GM19023 (cell line): ENCODE data around the gene GCNT2.
"Not testable (repeated sequence)": the region's sequence is repeated elsewhere in the genome, so short reads cannot be mapped to it uniquely, and the experiment has no call there.

ENCODE experiments used
- ATAC-seq: cut with Tn5 transposase; IDR thresholded peaks from one replicate; pipeline ENCODE4 v1.9.1; 2021; ENCODE audit warnings: mild to moderate bottlenecking, moderate library complexity; ENCODE audit not compliant: unreplicated experiment

Gene GCNT2

GRCh38 chr6:10521104-10521808, at the start of gene GCNT2:
GCNT2 (plus strand) TSS chr6:10521351; CDS start chr6:10528912, 7,561 bp downstream.
- ATAC-seq: peak; percentile 63

- no peak for ATAC-seq
Observed at GRCh38 chr6:10472634-10473033, 48.5 kb upstream of the GCNT2 start.

GRCh38 chr6:10478187-10479040, 42.7 kb upstream of the GCNT2 start:
- ATAC-seq: no peak

GRCh38 chr6:10479939-10480700, 41.0 kb upstream of the GCNT2 start:
- ATAC-seq: no peak

DNA sequence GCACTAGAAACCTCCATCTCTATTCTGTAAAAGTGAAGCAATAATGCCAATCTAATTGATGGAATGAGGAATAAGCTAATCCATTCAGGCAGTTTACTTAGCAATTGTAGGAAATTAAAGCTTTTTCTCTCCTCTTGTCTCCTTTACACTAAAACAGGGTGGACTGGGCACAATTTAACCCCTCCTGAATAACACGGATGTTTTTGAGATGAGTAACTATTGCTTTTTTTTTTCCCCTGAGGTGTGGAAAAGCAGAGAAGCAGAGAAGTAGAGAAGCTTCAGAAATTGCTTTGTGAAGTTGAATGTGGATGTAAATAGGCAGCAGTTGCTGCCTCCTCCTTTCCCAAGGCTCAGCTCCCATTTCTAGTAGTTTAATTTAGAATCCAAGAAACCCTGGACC, 40.0 kb upstream of the GCNT2 start:
- no peak for ATAC-seq

- ATAC-seq: no peak
Observed at GRCh38 chr6:10482636-10483257, 38.4 kb upstream of the GCNT2 start.

- no peak for ATAC-seq
Observed at GRCh38 chr6:10484912-10485311, 36.2 kb upstream of the GCNT2 start.

DNA sequence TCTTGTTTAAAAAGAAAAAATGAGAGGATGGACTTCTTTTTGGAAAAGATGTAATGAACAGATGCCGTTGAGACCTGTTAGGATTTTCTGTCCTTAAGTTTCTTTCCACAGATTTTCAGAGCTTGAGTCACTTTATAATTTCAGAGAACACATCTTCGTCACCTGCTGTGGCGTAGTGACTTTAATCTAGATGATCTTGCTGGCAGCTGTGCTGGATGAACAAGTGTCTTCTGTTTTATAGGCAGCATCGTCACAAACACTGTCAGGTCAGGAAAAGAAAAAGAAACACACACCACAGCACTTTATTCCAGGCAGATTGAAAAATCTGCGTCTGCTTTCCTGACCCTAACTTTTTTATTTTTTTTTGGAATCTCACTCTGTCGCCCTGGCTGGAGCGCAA, 35.7 kb upstream of the GCNT2 start:
- ATAC-seq: no peak

DNA sequence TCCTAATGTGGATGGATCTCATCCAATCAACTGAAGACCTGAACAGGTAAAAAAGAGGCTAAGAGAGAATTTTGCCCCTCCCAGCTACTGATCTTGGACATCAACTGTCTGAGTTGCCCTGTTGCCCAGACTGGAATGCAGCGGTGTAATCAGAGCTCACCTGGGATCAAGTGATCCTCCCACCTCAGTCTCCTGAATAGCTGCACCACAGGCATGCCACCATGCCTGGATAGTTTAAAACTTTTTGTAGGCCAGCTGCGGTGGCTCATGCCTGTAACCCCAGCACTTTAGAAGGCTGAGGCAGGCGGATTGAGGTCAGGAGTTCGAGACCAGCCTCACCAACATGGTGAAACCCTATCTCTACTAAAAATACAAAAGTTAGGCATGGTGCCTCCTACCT, 34.9 kb upstream of the GCNT2 start:
- ATAC-seq: no peak

DNA sequence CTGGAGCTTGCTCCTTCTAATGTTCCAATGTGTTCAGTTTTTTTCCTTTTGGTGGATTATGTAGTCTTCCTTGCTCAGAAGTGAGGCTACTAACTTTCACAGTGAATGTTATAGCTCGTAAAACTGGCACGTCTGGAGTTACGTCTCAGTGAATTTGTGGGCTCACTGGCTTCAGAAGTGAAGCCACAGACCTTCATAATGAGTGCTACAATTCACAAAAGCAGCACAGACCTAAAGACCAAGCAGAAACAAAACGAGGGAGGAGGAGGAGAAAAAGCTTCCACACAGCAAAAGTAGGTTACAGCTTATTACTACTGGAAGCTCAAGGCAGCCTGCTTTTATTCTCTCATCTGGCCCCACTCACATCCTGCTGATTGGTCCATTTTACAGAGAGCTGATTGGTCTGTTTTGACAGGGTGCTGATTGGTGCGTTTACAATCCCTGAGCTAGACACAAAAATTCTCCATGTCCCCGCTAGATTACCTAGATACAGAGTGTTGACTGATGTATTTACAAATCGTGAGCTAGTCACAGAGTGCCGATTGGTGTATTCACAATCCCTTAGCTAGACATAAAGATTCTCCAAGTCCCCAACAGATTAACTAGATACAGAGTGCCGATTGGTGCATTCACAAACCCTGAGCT, 34.1 kb upstream of the GCNT2 start:
- not testable (repeated sequence) for ATAC-seq

GRCh38 chr6:10487668-10488327, 33.4 kb upstream of the GCNT2 start:
- no peak for ATAC-seq

DNA sequence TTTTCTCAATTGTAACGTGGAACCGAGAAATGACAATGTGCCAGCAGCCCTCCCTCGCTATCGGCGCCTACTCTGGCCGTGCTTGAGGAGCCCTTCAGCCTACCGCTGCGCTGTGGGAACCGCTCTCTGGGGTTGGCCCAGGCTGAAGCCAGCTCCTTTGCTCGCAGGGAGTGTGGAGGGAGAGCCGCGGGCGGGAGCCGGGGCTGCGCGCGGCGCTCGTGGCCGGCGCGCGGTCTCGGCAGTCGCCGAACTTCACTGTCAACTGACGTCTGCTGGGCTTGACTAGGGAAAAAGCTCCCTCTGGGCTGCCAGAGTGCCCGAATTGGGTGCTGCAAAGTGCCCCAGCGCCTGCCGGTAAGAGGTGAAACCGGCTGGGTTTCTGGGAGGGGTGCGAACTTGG, 29.7 kb upstream of the GCNT2 start:
- ATAC-seq: no peak

GRCh38 chr6:10491905-10492304, 29.2 kb upstream of the GCNT2 start:
- ATAC-seq: not testable (repeated sequence)

DNA sequence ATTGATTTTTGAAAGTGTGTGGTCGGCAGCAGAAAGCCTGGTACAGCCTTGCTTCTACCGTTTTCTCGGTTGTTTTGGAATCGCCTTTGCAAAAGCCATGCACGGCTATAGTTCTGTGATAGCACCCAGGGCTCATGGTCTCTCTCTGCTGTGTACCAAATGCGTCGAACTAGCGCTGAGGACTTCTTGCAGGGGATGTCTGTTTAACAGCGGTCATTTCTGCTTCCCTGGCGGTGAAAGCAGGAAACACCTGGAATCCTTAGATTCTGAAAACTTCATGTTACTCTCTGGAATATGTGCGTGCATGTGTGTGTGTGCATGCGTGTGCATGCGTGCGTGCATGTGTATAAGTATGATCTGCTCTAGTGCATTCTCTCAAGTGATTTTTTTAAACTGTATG, 26.1 kb upstream of the GCNT2 start:
- ATAC-seq: no peak

DNA sequence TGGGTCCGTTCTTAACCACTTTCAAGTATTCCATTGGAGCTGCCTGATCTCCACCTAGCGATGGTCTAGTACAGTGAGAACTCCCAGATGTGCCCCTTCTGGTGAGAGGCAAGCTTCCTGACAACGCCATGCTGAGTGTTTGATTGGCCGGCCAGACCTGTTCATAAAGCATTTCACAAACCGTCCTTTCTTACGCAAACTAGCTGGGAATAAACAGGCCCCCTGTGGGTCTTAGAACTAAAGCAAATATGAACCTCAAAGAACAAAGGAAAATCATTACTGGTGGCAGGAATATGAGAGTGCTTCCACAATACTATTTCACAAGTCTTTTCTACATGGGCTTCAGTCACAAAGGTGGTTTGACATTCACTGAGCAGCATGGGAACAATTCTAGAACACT, 15.6 kb upstream of the GCNT2 start:
- ATAC-seq: no peak

DNA sequence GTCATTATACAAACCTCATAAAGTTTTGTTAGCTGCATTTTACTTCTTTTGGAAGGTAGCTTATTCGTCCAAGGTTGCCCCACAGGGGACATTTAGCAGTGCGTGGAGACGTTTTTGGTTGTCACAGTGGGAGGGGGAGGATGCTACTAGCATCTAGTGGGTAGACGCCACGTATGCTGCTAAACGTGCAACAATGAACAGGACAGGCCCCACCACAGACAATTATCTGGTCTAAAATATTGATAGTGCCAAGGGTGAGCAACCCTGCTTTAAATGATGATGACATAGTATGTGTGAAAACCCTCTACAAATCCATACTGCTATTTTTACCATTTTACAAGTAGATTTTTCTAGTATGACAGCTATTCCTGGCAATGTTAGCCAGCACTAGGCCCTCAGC, 13.9 kb upstream of the GCNT2 start:
- no peak for ATAC-seq

DNA sequence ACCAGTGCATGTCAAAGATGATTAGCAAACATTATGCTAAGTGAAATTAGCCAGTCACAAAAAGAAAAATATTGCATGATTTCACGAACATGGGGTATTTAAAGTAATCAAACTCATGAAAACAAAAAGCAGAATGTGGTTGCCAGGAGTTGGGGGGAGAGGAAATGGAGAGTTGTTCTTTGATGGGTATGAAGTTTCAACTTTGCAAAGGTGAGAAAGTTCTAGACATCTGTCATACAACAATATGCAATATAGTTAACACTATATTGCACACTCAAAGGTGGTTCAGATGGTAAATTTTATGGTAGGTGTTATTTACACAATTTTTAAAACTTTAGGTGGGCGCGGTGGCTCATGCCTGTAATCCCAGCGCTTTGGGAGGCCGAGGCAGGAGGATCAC, 13.4 kb upstream of the GCNT2 start:
- no peak for ATAC-seq

DNA sequence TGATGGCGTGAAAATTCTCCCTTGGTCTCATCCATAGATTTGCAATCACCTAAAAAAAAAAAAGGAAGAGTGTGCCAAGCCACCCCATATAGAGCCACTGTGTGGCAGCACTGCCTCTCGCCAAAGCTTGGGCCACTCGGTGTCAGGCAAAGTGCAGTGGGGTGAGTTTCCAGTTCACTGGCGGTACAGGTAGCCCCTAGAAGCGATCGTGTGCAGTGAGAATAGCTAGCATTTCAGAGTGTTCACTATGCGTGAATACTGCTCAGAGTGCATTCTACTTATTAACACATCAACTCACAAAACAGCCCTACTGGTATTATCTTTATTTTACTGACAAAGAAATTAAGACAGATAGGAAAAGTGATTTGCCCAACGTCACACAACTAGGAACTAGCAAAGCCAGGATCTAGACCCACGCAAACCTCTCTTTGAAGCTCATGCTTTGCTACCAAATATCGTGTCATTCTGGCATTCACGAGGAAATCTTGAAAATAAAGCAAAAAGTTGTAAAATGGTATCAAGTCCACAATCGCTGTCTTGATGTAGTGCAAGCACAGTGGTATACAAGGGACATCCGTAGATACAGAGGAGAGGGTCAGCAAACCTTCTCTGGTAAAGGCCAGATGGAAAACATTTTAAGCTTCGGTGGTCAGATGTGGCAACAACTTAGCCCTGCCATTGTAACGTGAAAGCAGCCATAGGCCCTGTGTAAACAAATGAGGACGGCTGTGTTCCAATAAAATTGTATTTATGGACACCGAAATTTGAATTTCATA, 10.4 kb upstream of the GCNT2 start:
- peak; percentile 93 for ATAC-seq

DNA sequence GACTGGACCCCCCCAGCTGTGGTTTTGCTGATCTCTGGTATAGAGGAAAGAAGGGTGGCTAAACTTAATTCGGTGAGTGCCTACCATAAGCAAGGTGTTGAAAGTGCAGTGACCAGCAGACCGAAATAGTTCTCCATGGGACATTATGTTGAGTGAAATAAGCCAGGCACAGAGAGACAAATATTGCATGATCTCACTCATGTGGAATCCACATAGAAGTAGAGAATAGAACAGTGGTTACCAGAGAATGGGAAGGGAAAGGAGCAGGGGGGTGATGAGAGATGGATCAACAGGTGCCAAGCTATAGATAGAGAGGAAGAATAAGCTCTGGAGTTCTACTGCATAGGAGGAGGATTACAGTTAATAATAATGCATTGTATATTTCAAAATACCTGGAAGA, 9.7 kb upstream of the GCNT2 start:
- no peak for ATAC-seq
